HG02678 (cell line): ENCODE results near the gene KIN.
"Not testable (repeated sequence)": the region's sequence is repeated elsewhere in the genome, so short reads cannot be mapped to it uniquely, and the experiment has no call there.

Source experiments
- ATAC-seq: cut with Tn5 transposase; IDR thresholded peaks from one replicate; pipeline ENCODE4 v1.9.1; 2021; ENCODE audit warnings: mild to moderate bottlenecking, moderate library complexity; ENCODE audit not compliant: unreplicated experiment

The KIN gene

GRCh38 chr10:7738536-7739407 is 49.0 kb downstream of the KIN start:
- ATAC-seq = no peak

- ATAC-seq = no peak
Observed at GRCh38 chr10:7734821-7735220, 53.0 kb downstream of the KIN start.

GRCh38 chr10:7722927-7723529 is 64.8 kb downstream of the KIN start:
- no peak for ATAC-seq

- ATAC-seq = no peak
Observed at GRCh38 chr10:7720478-7720877, 67.3 kb downstream of the KIN start.

GRCh38 chr10:7718685-7719084 is 69.1 kb downstream of the KIN start:
- no peak for ATAC-seq

GRCh38 chr10:7717767-7718166 is 70.0 kb downstream of the KIN start:
- ATAC-seq = no peak

- no peak for ATAC-seq
Observed at GRCh38 chr10:7715515-7715914, 72.3 kb downstream of the KIN start.

- ATAC-seq = not testable (repeated sequence)
Observed at GRCh38 chr10:7711075-7711474, 76.7 kb downstream of the KIN start.

- no peak for ATAC-seq
Observed at GRCh38 chr10:7710446-7710845, 77.3 kb downstream of the KIN start.

GRCh38 chr10:7708832-7709231 is 79.0 kb downstream of the KIN start:
- no peak for ATAC-seq

- no peak for ATAC-seq
Observed at GRCh38 chr10:7707858-7708622, 79.8 kb downstream of the KIN start.

- no peak for ATAC-seq
Observed at GRCh38 chr10:7707102-7707501, 80.7 kb downstream of the KIN start.

GRCh38 chr10:7706534-7707073 is 81.2 kb downstream of the KIN start:
- ATAC-seq = no peak

GRCh38 chr10:7705341-7705740 is 82.5 kb downstream of the KIN start:
- no peak for ATAC-seq

- no peak for ATAC-seq
Observed at GRCh38 chr10:7704071-7705016, 83.4 kb downstream of the KIN start.

- no peak for ATAC-seq
Observed at GRCh38 chr10:7703140-7703539, 84.7 kb downstream of the KIN start, which contains the start of gene ITIH2. Gene ITIH2 (plus strand): TSS chr10:7703316. CDS start chr10:7703435, 119 bp downstream.

- no peak for ATAC-seq
Observed at GRCh38 chr10:7702288-7702812, 85.4 kb downstream of the KIN start.

- no peak for ATAC-seq
Observed at GRCh38 chr10:7701158-7701742, 86.5 kb downstream of the KIN start.
